ENCODE measurements around the gene MSLN.

Gene MSLN

GRCh38 chr16:800834-801511, 40.4 kb downstream of the MSLN start:
- CTCF ChIA-PET = no interaction called here
- no peak overlapping the region for H3K27ac ChIP-seq
- TF ChIP-seq, protein P1, sequence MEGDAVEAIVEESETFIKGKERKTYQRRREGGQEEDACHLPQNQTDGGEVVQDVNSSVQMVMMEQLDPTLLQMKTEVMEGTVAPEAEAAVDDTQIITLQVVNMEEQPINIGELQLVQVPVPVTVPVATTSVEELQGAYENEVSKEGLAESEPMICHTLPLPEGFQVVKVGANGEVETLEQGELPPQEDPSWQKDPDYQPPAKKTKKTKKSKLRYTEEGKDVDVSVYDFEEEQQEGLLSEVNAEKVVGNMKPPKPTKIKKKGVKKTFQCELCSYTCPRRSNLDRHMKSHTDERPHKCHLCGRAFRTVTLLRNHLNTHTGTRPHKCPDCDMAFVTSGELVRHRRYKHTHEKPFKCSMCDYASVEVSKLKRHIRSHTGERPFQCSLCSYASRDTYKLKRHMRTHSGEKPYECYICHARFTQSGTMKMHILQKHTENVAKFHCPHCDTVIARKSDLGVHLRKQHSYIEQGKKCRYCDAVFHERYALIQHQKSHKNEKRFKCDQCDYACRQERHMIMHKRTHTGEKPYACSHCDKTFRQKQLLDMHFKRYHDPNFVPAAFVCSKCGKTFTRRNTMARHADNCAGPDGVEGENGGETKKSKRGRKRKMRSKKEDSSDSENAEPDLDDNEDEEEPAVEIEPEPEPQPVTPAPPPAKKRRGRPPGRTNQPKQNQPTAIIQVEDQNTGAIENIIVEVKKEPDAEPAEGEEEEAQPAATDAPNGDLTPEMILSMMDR (conservative IDR thresholded peaks at IDR 0.05; ENCODE audit: low read depth) = no peak
- POLR2A ChIA-PET (ENCODE audit: low non-redundant PET) = interaction anchor here (0.6 kb wide), 1 partner anchor 1004 kb away, joined by 12 read pairs; no protein-coding TSS in a partner anchor
- no peak for DNase-seq (ENCODE audit: low spot score)

GRCh38 chr16:801584-802363, 41.2 kb downstream of the MSLN start:
- TF ChIP-seq, protein P1 (conservative IDR thresholded peaks at IDR 0.05; ENCODE audit: low read depth) = no peak
- ChIA-PET CTCF (no interaction called here), POLR2A (ENCODE audit: low non-redundant PET) (interaction anchor here (0.6 kb wide), 1 partner anchor 1004 kb away, joined by 12 read pairs; no protein-coding TSS in a partner anchor)
- H3K27ac ChIP-seq = no peak overlapping the region
- DNase-seq (ENCODE audit: low spot score) = no peak

GRCh38 chr16:802461-802860, 41.9 kb downstream of the MSLN start:
- TF ChIP-seq, protein P1 (conservative IDR thresholded peaks at IDR 0.05; ENCODE audit: low read depth) = no peak
- no peak overlapping the region for H3K27ac ChIP-seq
- POLR2A ChIA-PET (ENCODE audit: low non-redundant PET) = no interaction called here
- no peak for DNase-seq (ENCODE audit: low spot score)
- CTCF ChIA-PET = no interaction called here

DNA sequence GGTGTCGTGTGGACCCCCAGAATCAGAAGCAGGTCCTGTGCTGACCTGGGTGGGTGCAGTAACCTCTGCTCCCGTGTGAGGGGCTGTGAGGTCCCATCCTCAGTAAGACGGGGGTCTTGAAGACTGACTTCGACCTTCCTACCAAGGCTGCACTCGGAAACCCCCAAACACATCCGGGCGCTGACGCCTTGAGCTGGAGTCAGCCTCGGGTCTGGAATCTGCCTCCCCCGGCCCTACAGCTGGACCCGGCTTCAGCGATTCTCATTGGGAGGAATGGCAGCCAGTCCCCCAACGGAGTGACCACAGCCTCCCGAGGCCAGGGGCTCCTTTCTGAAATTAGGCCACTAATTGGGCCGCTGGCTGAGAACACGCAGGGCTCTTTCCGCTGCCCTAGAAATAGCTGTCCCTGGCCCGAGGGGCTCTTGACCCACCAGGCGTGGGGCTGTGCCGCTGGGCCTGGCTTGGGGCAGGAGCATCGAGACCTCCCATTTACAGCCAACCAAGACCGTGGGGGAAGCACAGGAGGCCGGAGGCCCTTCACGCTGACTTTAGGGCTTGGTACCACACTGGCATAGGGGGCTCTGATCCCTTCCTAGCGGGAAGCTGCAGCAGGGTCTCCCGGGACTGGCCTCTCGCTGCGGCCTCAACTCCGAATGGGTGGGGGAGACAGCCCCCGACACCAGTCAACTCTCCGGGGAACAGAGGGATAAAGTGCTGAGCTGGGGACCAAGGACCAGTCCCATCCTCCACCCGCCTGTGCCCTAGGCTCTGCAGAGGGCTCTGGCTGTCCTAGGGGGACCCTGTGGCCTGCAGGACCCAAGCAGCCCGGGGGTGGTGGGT, 42.6 kb downstream of the MSLN start:
- POLR2A ChIA-PET (ENCODE audit: low non-redundant PET) = no interaction called here
- TF ChIP-seq, protein P1 (conservative IDR thresholded peaks at IDR 0.05; ENCODE audit: low read depth) = no peak
- no peak for DNase-seq (ENCODE audit: low spot score)
- H3K27ac ChIP-seq = no peak overlapping the region
- CTCF ChIA-PET = interaction anchor here (0.6 to 1.5 kb wide), 2 partner anchors 10 to 92 kb away, joined by 3 to 4 read pairs; no protein-coding TSS in a partner anchor

DNA sequence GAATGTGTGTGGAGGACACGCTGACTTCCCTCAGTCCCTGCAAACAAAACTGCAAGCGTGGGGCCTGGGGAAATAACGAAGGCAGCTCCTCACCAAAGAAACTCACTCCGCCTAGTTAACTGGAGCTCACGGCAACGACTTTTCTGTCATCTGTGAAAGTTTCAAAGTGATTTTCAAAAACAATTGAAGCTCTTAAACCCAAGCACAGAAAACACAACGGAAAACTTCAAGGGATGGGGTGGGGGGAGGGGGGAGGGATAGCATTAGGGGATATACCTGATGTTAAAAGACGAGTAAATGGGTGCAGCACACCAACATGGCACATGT, 43.2 kb downstream of the MSLN start:
- POLR2A ChIA-PET (ENCODE audit: low non-redundant PET) = no interaction called here
- H3K27ac ChIP-seq = no peak overlapping the region
- TF ChIP-seq, protein P1 (conservative IDR thresholded peaks at IDR 0.05; ENCODE audit: low read depth) = no peak
- DNase-seq (ENCODE audit: low spot score) = no peak
- CTCF ChIA-PET = interaction anchor here (1.4 to 1.5 kb wide), 2 partner anchors 9 to 18 kb away, joined by 3 read pairs; no protein-coding TSS in a partner anchor
